Stimulated activated effector memory CD8-positive, alpha-beta T cell treated with anti-CD3 and anti-CD28 coated beads, Interleukin-12 subunit alpha, Interleukin-12 subunit beta, amount 100 ng/mL, for 72 hours (primary cell): ENCODE data around the gene CDK11A.
A peak's percentile ranks its signal among the peaks of the same experiment; 100 is the strongest.
"Not testable (repeated sequence)": the region's sequence is repeated elsewhere in the genome, so short reads cannot be mapped to it uniquely, and the experiment has no call there.

Source experiments
- ATAC-seq: fragments of 150-1000 bp; cut with Tn5 transposase; 2 replicates; pipeline ENCODE4 v1.10.0; 2021
- DNase-seq, 2 donors: peaks; one replicate each; pipeline ENCODE4 v3.0.0; 2021 to 2022; ENCODE audit warnings: low spot score in 2 of 2
- H3K27ac Mint-ChIP-seq: one replicate; pipeline ENCODE4 v1.8.0; 2022; ENCODE audit warnings: mild to moderate bottlenecking, mixed read lengths
- H3K36me3 Mint-ChIP-seq: one replicate; pipeline ENCODE4 v1.8.0; 2022; ENCODE audit warnings: mild to moderate bottlenecking, mixed read lengths
- H3K4me1 Mint-ChIP-seq: one replicate; pipeline ENCODE4 v1.8.0; 2022; ENCODE audit warnings: mixed read lengths
- H3K4me3 Mint-ChIP-seq: one replicate; pipeline ENCODE4 v1.8.0; 2022; ENCODE audit warnings: mild to moderate bottlenecking, mixed read lengths
- H3K9me3 Mint-ChIP-seq: one replicate; pipeline ENCODE4 v1.8.0; 2022; ENCODE audit warnings: mixed read lengths

The CDK11A gene

GRCh38 chr1:1724035-1724864, at the start of gene CDK11A:
CDK11A (minus strand) TSS chr1:1724357; CDS start chr1:1722818, 1,539 bp downstream.
- H3K27ac Mint-ChIP-seq = peak within 1 kb of the TSS; percentile 87
- H3K4me1 Mint-ChIP-seq, H3K9me3 Mint-ChIP-seq: not testable (repeated sequence)

GRCh38 chr1:1773874-1774273, 49.7 kb upstream of the CDK11A start:
- Mint-ChIP-seq H3K27ac (no peak overlapping the region), H3K9me3 (no peaks in the 10 kb centered on the region), H3K4me1 (peaks cover 21% of the 10 kb centered on the region), H3K36me3 (peaks cover 52% of the 10 kb centered on the region), H3K4me3 (no peak overlapping the region)
- DNase-seq (no peak), ATAC-seq (no peak)

More at GRCh38 chr1:1724035-1724864, at the start of gene CDK11A:
- ATAC-seq (peak; percentile 99), DNase-seq (peak; percentile 73 to 98)
- H3K4me3 Mint-ChIP-seq = peak within 1 kb of the TSS; percentile 75
- H3K36me3 Mint-ChIP-seq = peaks cover 34% of the 10 kb centered on the region

- no peaks in the 10 kb centered on the region for H3K9me3 Mint-ChIP-seq
- DNase-seq (no peak), ATAC-seq (no peak)
- H3K27ac Mint-ChIP-seq = no peak overlapping the region
- H3K4me3 Mint-ChIP-seq = no peak overlapping the region
- peaks cover 68% of the 10 kb centered on the region for H3K36me3 Mint-ChIP-seq
- peaks cover 15% of the 10 kb centered on the region for H3K4me1 Mint-ChIP-seq
Observed at GRCh38 chr1:1771096-1771495, 46.9 kb upstream of the CDK11A start.

DNA sequence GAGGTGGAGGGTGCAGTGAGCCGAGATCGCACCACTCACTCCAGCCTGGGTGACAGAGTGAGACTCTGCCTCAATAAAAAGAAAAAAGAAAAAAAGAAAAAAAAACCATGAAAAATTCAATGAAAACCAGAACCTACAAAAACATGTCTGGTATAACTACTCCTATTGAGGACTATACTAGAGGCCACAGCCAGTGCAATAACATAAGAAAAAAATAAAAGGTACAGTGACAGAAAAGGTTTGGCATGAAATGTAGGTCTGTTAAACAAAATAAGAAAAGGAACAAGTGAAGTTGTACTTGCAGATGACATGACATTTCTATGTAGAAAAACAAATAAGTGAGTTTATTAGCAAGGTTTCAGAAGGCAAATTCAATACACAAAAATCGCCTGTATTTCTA, 45.9 kb upstream of the CDK11A start:
- Mint-ChIP-seq H3K36me3 (peaks cover 75% of the 10 kb centered on the region), H3K27ac (no peak overlapping the region), H3K4me3 (no peak overlapping the region), H3K4me1 (peaks cover 6% of the 10 kb centered on the region), H3K9me3 (no peaks in the 10 kb centered on the region)
- no peak for ATAC-seq
- no peak for DNase-seq

- Mint-ChIP-seq H3K27ac (no peak overlapping the region), H3K36me3 (peaks cover 92% of the 10 kb centered on the region), H3K4me1 (peaks cover 6% of the 10 kb centered on the region), H3K4me3 (no peak overlapping the region), H3K9me3 (no peaks in the 10 kb centered on the region)
- no peak for DNase-seq
- ATAC-seq = no peak
Observed at GRCh38 chr1:1768249-1768992, 44.3 kb upstream of the CDK11A start.

DNA sequence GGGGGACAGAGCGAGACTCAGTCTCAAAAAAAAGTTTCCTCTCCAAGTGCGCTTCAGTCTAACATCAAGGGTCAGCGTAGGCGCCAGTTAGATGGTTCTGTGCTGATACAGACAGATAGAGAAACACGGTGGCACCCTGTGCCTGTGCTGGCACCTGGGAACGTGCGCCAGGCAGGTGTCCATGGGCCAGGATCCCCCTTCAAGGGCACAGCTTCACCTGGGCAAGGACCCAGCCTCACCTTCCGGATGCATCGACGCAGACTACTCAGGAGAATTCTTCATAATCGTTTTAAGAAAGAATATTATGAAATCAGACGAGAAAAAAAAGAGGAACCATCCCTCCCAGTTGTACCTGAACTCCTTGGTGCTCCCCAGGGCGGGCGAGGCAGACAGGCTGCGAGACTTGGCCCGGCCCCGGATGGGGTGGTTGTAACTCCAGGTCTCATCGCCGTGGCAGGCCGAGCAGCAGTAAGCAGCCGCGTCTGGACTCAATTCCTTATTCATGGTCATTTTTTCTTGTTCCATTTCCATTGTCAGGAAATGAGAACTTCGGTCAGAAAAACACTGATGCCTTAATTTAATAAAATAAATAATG, 40.8 kb upstream of the CDK11A start:
- no peak overlapping the region for H3K27ac Mint-ChIP-seq
- H3K9me3 Mint-ChIP-seq = no peaks in the 10 kb centered on the region
- DNase-seq (no peak), ATAC-seq (no peak)
- no peak overlapping the region for H3K4me3 Mint-ChIP-seq
- peaks cover 95% of the 10 kb centered on the region for H3K36me3 Mint-ChIP-seq
- peaks cover 6% of the 10 kb centered on the region for H3K4me1 Mint-ChIP-seq

- ATAC-seq (no peak), DNase-seq (no peak)
- no peak overlapping the region for H3K4me3 Mint-ChIP-seq
- H3K4me1 Mint-ChIP-seq = peaks cover 6% of the 10 kb centered on the region
- H3K36me3 Mint-ChIP-seq = peaks cover 94% of the 10 kb centered on the region
- H3K27ac Mint-ChIP-seq = no peak overlapping the region
- H3K9me3 Mint-ChIP-seq = no peaks in the 10 kb centered on the region
Observed at GRCh38 chr1:1763657-1764621, 39.8 kb upstream of the CDK11A start.

DNA sequence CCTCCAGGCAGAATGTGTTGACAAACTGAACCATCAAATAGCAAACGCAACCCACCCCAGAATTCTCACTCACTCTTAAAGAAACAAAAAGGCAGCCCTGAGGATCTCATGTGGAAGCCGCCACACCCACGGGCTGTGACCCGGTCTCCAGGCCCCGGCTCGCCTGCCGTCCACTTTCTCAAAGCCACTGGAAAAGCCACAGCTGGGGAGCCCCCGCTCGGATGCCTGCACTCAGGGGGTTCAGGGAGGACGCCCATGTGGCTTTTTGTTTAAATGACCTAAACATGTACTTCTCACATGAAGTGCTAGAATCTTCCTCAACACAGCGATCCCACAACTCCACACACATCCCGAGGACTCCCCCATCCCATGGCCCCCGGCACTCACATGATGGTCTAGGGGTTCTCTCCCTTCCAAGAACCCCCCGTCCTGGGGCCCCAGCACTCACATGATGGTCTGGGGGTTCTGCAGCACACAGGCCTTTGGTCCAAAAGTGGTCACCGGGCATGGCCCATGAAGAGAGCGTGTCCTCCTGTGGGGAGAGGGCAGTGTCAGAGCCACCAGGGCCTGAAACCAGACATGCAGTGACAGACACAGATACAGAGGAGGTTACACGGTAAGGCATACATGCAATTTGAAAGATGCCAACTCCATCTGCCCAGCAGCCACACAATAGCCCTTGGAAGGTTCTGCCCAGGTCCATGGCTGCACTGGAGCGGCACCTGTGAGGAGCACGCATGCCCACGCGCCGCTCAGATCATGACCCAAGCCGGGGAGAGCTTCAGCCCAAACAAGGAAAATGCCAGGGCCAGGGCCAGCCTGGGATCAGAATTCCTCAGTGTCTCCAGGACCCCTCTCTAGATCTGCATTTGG, 37.6 kb upstream of the CDK11A start:
- no peak overlapping the region for H3K27ac Mint-ChIP-seq
- no peak overlapping the region for H3K4me3 Mint-ChIP-seq
- ATAC-seq = no peak
- H3K4me1 Mint-ChIP-seq = peaks cover 8% of the 10 kb centered on the region
- H3K36me3 Mint-ChIP-seq = peaks cover 94% of the 10 kb centered on the region
- H3K9me3 Mint-ChIP-seq = no peaks in the 10 kb centered on the region
- no peak for DNase-seq

DNA sequence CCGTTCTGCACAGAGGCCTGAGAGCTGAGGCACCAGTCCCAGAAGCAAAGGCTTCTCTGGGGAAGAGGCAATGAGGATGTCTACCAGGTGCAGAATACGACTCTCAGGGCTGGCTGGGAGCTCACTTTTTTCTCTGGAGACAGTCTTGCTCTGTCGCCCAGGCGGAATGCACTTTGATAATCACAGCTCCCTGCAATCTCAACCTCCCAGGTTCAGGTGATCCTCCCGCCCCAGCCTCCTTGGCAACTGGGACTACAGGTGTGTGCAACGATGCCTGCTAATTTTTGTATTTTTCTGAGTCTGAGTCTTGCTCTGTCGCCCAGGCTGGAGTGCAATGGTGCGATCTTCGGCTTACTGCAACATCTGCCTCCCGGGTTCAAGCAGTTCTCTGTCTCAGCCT, 36.6 kb upstream of the CDK11A start:
- no peak overlapping the region for H3K27ac Mint-ChIP-seq
- H3K36me3 Mint-ChIP-seq = peaks cover 93% of the 10 kb centered on the region

GRCh38 chr1:1760345-1760650, 36.1 kb upstream of the CDK11A start:
- DNase-seq (no peak), ATAC-seq (no peak)
- H3K4me3 Mint-ChIP-seq = no peak overlapping the region
- peaks cover 8% of the 10 kb centered on the region for H3K4me1 Mint-ChIP-seq
- no peaks in the 10 kb centered on the region for H3K9me3 Mint-ChIP-seq
- peaks cover 91% of the 10 kb centered on the region for H3K36me3 Mint-ChIP-seq
- no peak overlapping the region for H3K27ac Mint-ChIP-seq

More for the DNA sequence above, 36.6 kb upstream of the CDK11A start:
- no peak for ATAC-seq
- no peak for DNase-seq
- H3K4me1 Mint-ChIP-seq = peaks cover 8% of the 10 kb centered on the region
- no peak overlapping the region for H3K4me3 Mint-ChIP-seq
- H3K9me3 Mint-ChIP-seq = no peaks in the 10 kb centered on the region

- Mint-ChIP-seq H3K27ac (no peak overlapping the region), H3K9me3 (no peaks in the 10 kb centered on the region), H3K36me3 (peaks cover 91% of the 10 kb centered on the region), H3K4me1 (peaks cover 8% of the 10 kb centered on the region), H3K4me3 (no peak overlapping the region)
- no peak for DNase-seq
- ATAC-seq = no peak
Observed at GRCh38 chr1:1759456-1760344, 35.5 kb upstream of the CDK11A start.

DNA sequence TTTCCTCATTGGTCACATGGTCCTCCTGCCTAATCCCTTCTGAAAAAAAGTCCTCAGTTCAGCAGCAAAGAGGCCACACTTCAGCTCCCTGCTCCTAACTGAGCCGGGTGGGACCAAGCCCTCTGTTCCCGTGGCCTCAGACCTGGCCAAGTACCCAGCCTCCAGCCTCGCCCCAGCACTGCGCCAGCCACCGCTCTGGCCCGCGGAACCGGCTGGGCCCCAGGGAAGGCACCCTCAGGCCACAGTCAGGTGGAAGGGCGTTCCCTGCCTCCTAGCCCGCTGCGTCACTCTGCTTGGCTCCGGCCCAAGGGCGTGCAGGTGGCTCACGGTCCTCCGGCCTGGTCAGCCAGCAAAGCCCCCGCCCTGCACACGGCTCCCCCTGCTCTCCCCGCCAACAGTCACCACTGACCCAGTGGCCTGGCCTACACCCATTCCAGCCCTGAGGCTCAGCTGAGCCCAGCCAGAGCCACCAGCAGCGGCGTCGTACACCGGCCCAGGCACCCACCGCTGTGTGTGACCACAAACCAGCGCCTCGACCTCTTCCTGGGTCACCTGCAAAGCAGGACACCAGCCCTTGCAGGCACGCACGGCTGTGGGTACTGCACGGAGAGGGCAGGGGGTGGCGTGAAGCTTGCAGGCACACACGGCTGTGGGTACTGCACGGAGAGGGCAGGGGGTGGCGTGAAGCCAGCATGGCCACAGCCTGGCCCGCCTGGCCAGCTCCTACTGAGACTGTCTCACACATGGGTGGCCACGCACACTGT, 34.7 kb upstream of the CDK11A start:
- no peaks in the 10 kb centered on the region for H3K9me3 Mint-ChIP-seq
- ATAC-seq (no peak), DNase-seq (no peak)
- H3K36me3 Mint-ChIP-seq = peaks cover 88% of the 10 kb centered on the region
- no peak overlapping the region for H3K4me3 Mint-ChIP-seq
- peaks cover 8% of the 10 kb centered on the region for H3K4me1 Mint-ChIP-seq
- H3K27ac Mint-ChIP-seq = no peak overlapping the region
